IPS DF 4.7 (cell line): ENCODE data around the gene SND1.

Experiments
- DNase-seq: peaks from one replicate; pipeline ENCODE4 v3.0.0-alpha.2; 2013; ENCODE audit warnings: low spot score; ENCODE audit errors: extremely low read depth

Gene SND1

DNA sequence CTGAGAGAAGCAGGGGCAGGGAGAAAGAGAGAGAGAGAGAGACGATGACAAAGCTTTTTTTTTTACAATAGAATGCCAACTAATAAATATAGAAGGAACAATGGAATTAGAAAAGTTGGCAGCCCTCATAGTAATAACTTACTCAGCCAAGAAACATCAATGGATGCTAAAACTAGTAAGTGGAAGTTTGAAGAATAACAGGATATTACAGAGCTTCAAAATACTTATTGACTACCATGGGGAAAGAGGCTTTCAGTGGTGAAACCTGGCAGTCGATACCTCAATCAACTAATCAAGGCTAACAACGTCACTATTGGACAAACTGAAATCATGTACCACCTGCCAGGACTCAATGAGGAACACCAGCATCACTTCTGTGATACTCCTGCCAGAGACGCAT is 479.7 kb downstream of the SND1 start:
- no peak for DNase-seq

- DNase-seq, result no peak
Observed at GRCh38 chr7:128132426-128133069, 480.6 kb downstream of the SND1 start.

DNA sequence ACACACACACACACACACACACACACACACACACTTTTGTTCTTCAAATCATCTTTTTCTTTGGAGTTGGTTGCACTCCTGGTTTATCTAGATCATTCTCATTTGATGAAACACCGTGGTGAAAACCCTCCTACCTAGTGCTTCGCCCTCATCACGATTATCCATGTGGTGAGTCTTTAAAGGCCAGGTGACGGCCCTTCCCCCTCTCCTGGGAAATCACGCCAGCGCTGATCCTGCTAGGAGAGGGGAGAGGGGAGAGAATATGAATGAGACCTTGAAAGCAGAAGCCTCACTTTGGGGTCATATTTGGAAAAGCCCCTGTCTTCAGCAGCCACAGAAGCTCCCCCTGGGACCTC is 483.1 kb downstream of the SND1 start:
- DNase-seq, result no peak

GRCh38 chr7:128135515-128136214 is 483.7 kb downstream of the SND1 start:
- DNase-seq, result no peak

- no peak for DNase-seq
Observed at GRCh38 chr7:128136215-128136597, 484.2 kb downstream of the SND1 start.

- no peak for DNase-seq
Observed at GRCh38 chr7:128137181-128137580, 485.2 kb downstream of the SND1 start.

DNA sequence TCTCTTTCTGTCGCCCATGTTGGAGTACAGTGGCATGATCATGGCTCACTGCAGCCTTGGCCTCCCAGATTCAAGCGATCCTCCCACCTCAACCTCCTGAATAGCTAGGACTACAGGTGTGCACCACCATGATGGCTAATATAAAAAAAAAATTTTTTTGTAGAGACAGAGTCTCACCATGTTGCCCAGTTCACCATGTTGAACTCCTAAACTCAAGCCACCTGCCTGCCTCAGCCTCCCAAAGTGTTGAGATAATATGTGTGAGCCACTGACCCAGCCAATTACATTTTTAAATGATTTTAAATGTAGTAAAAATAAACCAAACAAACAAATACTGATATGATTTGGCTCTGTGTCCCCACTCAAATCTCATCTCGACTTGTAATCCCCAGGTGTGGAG is 487.4 kb downstream of the SND1 start:
- no peak for DNase-seq

DNA sequence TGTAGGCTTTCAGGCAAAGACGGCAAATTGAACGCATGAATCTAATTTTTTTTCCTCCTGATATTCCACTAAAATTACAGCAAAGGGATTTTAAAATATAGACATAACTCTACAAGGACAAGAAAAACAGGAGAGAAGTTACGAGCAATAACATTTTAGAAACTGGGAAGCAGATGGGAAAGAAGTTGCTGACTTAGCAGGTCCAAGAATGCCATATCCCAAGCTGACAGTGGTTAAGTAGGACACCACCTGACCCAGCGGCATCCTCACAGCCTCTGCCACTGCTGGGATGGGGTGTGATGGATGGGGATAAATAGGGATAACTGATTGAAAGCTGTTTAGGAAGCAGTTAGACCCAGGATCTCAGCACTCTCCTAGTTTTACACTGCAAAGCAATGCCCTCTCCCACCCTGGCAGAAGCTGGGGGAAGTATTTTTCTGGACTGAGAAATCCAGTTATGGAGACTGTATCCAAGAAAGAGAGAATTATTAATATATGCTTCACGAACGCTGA is 489.7 kb downstream of the SND1 start:
- DNase-seq, result no peak
